Measurements from ENCODE around the gene VWC2L. TPM values are rescaled to one million over a fixed set of nuclear protein-coding genes. Genes with fewer than 3 reads are reported as not detected.

VWC2L gene
- total and polyA plus RNA-seq, 2 experiments from 2014 or later = not detected

GRCh38 chr2:214471990-214472389, 61.1 kb downstream of the VWC2L start:
- H3K4me2 ChIP-seq = no peak overlapping the region
- no peaks in the 10 kb centered on the region for H3K9me2 ChIP-seq (ENCODE audit: insufficient read depth)
- no peaks in the 10 kb centered on the region for H3K36me3 ChIP-seq (ENCODE audit: insufficient read depth)
- Mint-ChIP-seq H3K27ac (no peak overlapping the region), H3K36me3 (ENCODE audit: low read depth) (no peaks in the 10 kb centered on the region), H3K4me1 (no peaks in the 10 kb centered on the region), H3K27me3 (ENCODE audit: insufficient read depth, low read depth, poor library complexity) (no peaks in the 10 kb centered on the region), H3K9me3 (no peaks in the 10 kb centered on the region), H3K4me3 (no peak overlapping the region)
- H3K4me3 ChIP-seq = no peak overlapping the region
- H3K4me1 ChIP-seq (ENCODE audit: insufficient read depth) = no peaks in the 10 kb centered on the region
- H3K79me2 ChIP-seq (replicated peaks; ENCODE audit: insufficient read depth) = no peaks in the 10 kb centered on the region
- TF ChIP-seq, protein P1, sequence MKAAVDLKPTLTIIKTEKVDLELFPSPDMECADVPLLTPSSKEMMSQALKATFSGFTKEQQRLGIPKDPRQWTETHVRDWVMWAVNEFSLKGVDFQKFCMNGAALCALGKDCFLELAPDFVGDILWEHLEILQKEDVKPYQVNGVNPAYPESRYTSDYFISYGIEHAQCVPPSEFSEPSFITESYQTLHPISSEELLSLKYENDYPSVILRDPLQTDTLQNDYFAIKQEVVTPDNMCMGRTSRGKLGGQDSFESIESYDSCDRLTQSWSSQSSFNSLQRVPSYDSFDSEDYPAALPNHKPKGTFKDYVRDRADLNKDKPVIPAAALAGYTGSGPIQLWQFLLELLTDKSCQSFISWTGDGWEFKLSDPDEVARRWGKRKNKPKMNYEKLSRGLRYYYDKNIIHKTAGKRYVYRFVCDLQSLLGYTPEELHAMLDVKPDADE (IDR thresholded peaks at IDR 0.05) = no peak
- TF ChIP-seq ZNF114 (CRISPR knock-in tag; IDR thresholded peaks at IDR 0.05) (no peak), CREB1 (CRISPR knock-in tag; IDR thresholded peaks at IDR 0.05; ENCODE audit: low read depth) (no peak), EZH2phosphoT487 (IDR thresholded peaks at IDR 0.05; ENCODE audit: unreplicated experiment) (no peak), POLR2AphosphoS5 (IDR thresholded peaks at IDR 0.05; ENCODE audit: low read depth) (no peak), NANOG (IDR thresholded peaks at IDR 0.05; ENCODE audit: borderline replicate concordance) (no peak), EZH2 (IDR thresholded peaks at IDR 0.05; ENCODE audit: low read depth, unreplicated experiment) (no peak), JUNB (IDR thresholded peaks at IDR 0.05; ENCODE audit: unreplicated experiment) (no peak), STAT1 (IDR thresholded peaks at IDR 0.05; ENCODE audit: unreplicated experiment) (no peak), REST (IDR thresholded peaks at IDR 0.05; ENCODE audit: unreplicated experiment) (no peak), ZNF331 (CRISPR knock-in tag; IDR thresholded peaks at IDR 0.05; ENCODE audit: low read depth) (no peak)
- TF ChIP-seq, protein P2, sequence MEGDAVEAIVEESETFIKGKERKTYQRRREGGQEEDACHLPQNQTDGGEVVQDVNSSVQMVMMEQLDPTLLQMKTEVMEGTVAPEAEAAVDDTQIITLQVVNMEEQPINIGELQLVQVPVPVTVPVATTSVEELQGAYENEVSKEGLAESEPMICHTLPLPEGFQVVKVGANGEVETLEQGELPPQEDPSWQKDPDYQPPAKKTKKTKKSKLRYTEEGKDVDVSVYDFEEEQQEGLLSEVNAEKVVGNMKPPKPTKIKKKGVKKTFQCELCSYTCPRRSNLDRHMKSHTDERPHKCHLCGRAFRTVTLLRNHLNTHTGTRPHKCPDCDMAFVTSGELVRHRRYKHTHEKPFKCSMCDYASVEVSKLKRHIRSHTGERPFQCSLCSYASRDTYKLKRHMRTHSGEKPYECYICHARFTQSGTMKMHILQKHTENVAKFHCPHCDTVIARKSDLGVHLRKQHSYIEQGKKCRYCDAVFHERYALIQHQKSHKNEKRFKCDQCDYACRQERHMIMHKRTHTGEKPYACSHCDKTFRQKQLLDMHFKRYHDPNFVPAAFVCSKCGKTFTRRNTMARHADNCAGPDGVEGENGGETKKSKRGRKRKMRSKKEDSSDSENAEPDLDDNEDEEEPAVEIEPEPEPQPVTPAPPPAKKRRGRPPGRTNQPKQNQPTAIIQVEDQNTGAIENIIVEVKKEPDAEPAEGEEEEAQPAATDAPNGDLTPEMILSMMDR (conservative IDR thresholded peaks at IDR 0.05; ENCODE audit: low read depth in 2 of 2) = no peak
- TF ChIP-seq, protein P3, sequence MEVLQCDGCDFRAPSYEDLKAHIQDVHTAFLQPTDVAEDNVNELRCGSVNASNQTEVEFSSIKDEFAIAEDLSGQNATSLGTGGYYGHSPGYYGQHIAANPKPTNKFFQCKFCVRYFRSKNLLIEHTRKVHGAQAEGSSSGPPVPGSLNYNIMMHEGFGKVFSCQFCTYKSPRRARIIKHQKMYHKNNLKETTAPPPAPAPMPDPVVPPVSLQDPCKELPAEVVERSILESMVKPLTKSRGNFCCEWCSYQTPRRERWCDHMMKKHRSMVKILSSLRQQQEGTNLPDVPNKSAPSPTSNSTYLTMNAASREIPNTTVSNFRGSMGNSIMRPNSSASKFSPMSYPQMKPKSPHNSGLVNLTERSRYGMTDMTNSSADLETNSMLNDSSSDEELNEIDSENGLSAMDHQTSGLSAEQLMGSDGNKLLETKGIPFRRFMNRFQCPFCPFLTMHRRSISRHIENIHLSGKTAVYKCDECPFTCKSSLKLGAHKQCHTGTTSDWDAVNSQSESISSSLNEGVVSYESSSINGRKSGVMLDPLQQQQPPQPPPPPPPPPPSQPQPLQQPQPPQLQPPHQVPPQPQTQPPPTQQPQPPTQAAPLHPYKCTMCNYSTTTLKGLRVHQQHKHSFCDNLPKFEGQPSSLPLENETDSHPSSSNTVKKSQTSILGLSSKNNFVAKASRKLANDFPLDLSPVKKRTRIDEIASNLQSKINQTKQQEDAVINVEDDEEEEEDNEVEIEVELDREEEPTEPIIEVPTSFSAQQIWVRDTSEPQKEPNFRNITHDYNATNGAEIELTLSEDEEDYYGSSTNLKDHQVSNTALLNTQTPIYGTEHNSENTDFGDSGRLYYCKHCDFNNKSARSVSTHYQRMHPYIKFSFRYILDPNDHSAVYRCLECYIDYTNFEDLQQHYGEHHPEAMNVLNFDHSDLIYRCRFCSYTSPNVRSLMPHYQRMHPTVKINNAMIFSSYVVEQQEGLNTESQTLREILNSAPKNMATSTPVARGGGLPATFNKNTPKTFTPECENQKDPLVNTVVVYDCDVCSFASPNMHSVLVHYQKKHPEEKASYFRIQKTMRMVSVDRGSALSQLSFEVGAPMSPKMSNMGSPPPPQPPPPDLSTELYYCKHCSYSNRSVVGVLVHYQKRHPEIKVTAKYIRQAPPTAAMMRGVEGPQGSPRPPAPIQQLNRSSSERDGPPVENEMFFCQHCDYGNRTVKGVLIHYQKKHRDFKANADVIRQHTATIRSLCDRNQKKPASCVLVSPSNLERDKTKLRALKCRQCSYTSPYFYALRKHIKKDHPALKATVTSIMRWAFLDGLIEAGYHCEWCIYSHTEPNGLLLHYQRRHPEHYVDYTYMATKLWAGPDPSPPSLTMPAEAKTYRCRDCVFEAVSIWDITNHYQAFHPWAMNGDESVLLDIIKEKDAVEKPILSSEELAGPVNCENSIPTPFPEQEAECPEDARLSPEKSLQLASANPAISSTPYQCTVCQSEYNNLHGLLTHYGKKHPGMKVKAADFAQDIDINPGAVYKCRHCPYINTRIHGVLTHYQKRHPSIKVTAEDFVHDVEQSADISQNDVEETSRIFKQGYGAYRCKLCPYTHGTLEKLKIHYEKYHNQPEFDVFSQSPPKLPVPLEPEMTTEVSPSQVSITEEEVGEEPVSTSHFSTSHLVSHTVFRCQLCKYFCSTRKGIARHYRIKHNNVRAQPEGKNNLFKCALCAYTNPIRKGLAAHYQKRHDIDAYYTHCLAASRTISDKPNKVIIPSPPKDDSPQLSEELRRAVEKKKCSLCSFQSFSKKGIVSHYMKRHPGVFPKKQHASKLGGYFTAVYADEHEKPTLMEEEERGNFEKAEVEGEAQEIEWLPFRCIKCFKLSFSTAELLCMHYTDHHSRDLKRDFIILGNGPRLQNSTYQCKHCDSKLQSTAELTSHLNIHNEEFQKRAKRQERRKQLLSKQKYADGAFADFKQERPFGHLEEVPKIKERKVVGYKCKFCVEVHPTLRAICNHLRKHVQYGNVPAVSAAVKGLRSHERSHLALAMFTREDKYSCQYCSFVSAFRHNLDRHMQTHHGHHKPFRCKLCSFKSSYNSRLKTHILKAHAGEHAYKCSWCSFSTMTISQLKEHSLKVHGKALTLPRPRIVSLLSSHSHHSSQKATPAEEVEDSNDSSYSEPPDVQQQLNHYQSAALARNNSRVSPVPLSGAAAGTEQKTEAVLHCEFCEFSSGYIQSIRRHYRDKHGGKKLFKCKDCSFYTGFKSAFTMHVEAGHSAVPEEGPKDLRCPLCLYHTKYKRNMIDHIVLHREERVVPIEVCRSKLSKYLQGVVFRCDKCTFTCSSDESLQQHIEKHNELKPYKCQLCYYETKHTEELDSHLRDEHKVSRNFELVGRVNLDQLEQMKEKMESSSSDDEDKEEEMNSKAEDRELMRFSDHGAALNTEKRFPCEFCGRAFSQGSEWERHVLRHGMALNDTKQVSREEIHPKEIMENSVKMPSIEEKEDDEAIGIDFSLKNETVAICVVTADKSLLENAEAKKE (CRISPR knock-in tag; IDR thresholded peaks at IDR 0.05) = no peak
- no peaks in the 10 kb centered on the region for H3F3A ChIP-seq (replicated peaks; ENCODE audit: low read depth)
- ATAC-seq = no peak
- H3K27ac ChIP-seq (ENCODE audit: low read depth) = no peak overlapping the region
- no peak overlapping the region for H2AFZ ChIP-seq
- no peaks in the 10 kb centered on the region for H4K20me1 ChIP-seq (replicated peaks; ENCODE audit: insufficient read depth)
- no peaks in the 10 kb centered on the region for H3K27me3 ChIP-seq (ENCODE audit: insufficient read depth)
- no peak for DNase-seq (ENCODE audit: low spot score)

All from GM23338 (cell line).